SK-N-SH treated with all-trans-retinoic acid at 6 μM for 48 hours (cell line): ENCODE data around the gene MUC16.

ENCODE experiments used
- ATAC-seq: fragments of 200-7000 bp; cut with Tn5 transposase; 3 replicates; pipeline ENCODE4 v1.9.1; 2020; ENCODE audit warnings: mild to moderate bottlenecking, moderate library complexity
- ARNTL ChIP-seq: fragments of 450-650 bp; formaldehyde crosslinking; IDR thresholded peaks from 2 replicates; pipeline ENCODE4 v1.5.0; 2020; ENCODE audit warnings: low read depth, mild to moderate bottlenecking, moderate library complexity, borderline replicate concordance
- BACH2 ChIP-seq: fragments of 250-450 bp; sonication (Bioruptor Pico); IDR thresholded peaks from 2 replicates; pipeline ENCODE4 v1.9.0; 2021; ENCODE audit warnings: mild to moderate bottlenecking, borderline replicate concordance
- CREB5 ChIP-seq: fragments of 250-450 bp; sonication (Bioruptor Pico); IDR thresholded peaks from 2 replicates; pipeline ENCODE4 v1.5.1; 2020; ENCODE audit warnings: low read depth, mild to moderate bottlenecking, moderate library complexity
- CSDC2 ChIP-seq: fragments of 250-450 bp; sonication (Bioruptor Pico); IDR thresholded peaks from 2 replicates; pipeline ENCODE4 v1.5.0; 2020; ENCODE audit warnings: mild to moderate bottlenecking, moderate library complexity
- ESRRG ChIP-seq: fragments of 250-450 bp; sonication (Bioruptor Pico); IDR thresholded peaks from 2 replicates; pipeline ENCODE4 v1.6.1; 2021; ENCODE audit warnings: mild to moderate bottlenecking
- GLIS3 ChIP-seq: fragments of 250-450 bp; sonication (Bioruptor Pico); IDR thresholded peaks from 2 replicates; pipeline ENCODE4 v1.5.0; 2020; ENCODE audit warnings: mild to moderate bottlenecking, moderate library complexity
- ISL1 ChIP-seq: fragments of 250-450 bp; sonication (Bioruptor Pico); IDR thresholded peaks from 2 replicates; pipeline ENCODE4 v2.1.2; 2022; ENCODE audit warnings: mild to moderate bottlenecking, moderate library complexity
- OSR1 ChIP-seq: fragments of 250-450 bp; sonication (Bioruptor Pico); IDR thresholded peaks from 2 replicates; pipeline ENCODE4 v1.8.0; 2022; ENCODE audit warnings: moderate library complexity, mild to moderate bottlenecking, inconsistent platforms
- PATZ1 ChIP-seq: fragments of 250-450 bp; sonication (Bioruptor Pico); IDR thresholded peaks from 2 replicates; pipeline ENCODE4 v1.8.0; 2020; ENCODE audit warnings: mild to moderate bottlenecking, moderate library complexity, borderline replicate concordance
- POU6F1 ChIP-seq: fragments of 250-450 bp; sonication (Bioruptor Pico); IDR thresholded peaks from 2 replicates; pipeline ENCODE4 v1.8.0; 2021; ENCODE audit warnings: low read depth, mild to moderate bottlenecking, moderate library complexity, borderline replicate concordance
- PPARA ChIP-seq: fragments of 250-450 bp; sonication (Bioruptor Pico); IDR thresholded peaks from 2 replicates; pipeline ENCODE4 v1.5.0; 2020; ENCODE audit warnings: mild to moderate bottlenecking, borderline replicate concordance
- RARB ChIP-seq: fragments of 250-450 bp; sonication (Bioruptor Pico); IDR thresholded peaks from 2 replicates; pipeline ENCODE4 v1.8.0; 2021; ENCODE audit warnings: mild to moderate bottlenecking, moderate library complexity
- TCF4 ChIP-seq: fragments of 250-450 bp; sonication (Bioruptor Pico); IDR thresholded peaks from 2 replicates; pipeline ENCODE4 v1.8.0; 2021; ENCODE audit warnings: mild to moderate bottlenecking, moderate library complexity, borderline replicate concordance
- TOX ChIP-seq: fragments of 250-450 bp; sonication (Bioruptor Pico); IDR thresholded peaks from 2 replicates; pipeline ENCODE4 v1.8.0; 2021; ENCODE audit warnings: mild to moderate bottlenecking, moderate library complexity, borderline replicate concordance
- TSHZ2 ChIP-seq: fragments of 250-450 bp; sonication (Bioruptor Pico); IDR thresholded peaks from 2 replicates; pipeline ENCODE4 v1.5.0; 2020; ENCODE audit warnings: mild to moderate bottlenecking, moderate library complexity
- ZC3H10 ChIP-seq: fragments of 250-450 bp; sonication (Bioruptor Pico); IDR thresholded peaks from 2 replicates; pipeline ENCODE4 v1.5.1; 2021; ENCODE audit warnings: mild to moderate bottlenecking, moderate library complexity
- ZFP3 ChIP-seq: fragments of 250-450 bp; sonication (Bioruptor Pico); IDR thresholded peaks from 2 replicates; pipeline ENCODE4 v1.5.0; 2020; ENCODE audit warnings: mild to moderate bottlenecking, moderate library complexity
- ZFP30 ChIP-seq: fragments of 450-650 bp; formaldehyde crosslinking; IDR thresholded peaks from 2 replicates; pipeline ENCODE4 v1.5.0; 2022; ENCODE audit warnings: mild to moderate bottlenecking, moderate library complexity
- ZNF565 ChIP-seq: fragments of 450-650 bp; formaldehyde crosslinking; conservative IDR thresholded peaks from 2 replicates; pipeline ENCODE4 v1.5.0; 2020; ENCODE audit warnings: low read depth, mild to moderate bottlenecking, moderate library complexity
- ZNF70 ChIP-seq: fragments of 450-650 bp; formaldehyde crosslinking; IDR thresholded peaks from 2 replicates; pipeline ENCODE4 v1.5.0; 2020; ENCODE audit warnings: mild to moderate bottlenecking, moderate library complexity
- ZNF8 ChIP-seq: fragments of 450-650 bp; formaldehyde crosslinking; IDR thresholded peaks from 2 replicates; pipeline ENCODE4 v1.5.0; 2020; ENCODE audit warnings: mild to moderate bottlenecking, moderate library complexity

Gene MUC16

GRCh38 chr19:9040131-9040530 is 29.9 kb upstream of the MUC16 start:
- ATAC-seq: 0 out of 3 replicates have a peak, but pooled peaks have one; percentile 24
- TF ChIP-seq GLIS3 (no peak), POU6F1 (CRISPR knock-in tag) (no peak), ISL1 (no peak), TCF4 (no peak), ZNF70 (CRISPR knock-in tag) (no peak), OSR1 (CRISPR knock-in tag) (no peak), PPARA (CRISPR knock-in tag) (no peak), ARNTL (CRISPR knock-in tag) (no peak), ESRRG (no peak), BACH2 (CRISPR knock-in tag) (no peak), CREB5 (no peak), TOX (CRISPR knock-in tag) (no peak)
- TF ChIP-seq, all 23 proteins: peak for 0

- ATAC-seq: no peak
- TF ChIP-seq OSR1 (CRISPR knock-in tag) (no peak), BACH2 (CRISPR knock-in tag) (no peak), TCF4 (no peak), RARB (CRISPR knock-in tag) (no peak), ZNF565 (CRISPR knock-in tag) (no peak), ZNF70 (CRISPR knock-in tag) (no peak), TOX (CRISPR knock-in tag) (no peak), GLIS3 (no peak)
- TF ChIP-seq, all 23 proteins: peak for 0
These were observed 29.5 kb upstream of the MUC16 start for GRCh38 chr19:9039728-9040127.

GRCh38 chr19:9037400-9038062 is 27.3 kb upstream of the MUC16 start:
- no peak for ATAC-seq
- TF ChIP-seq ZFP3 (CRISPR knock-in tag): no peak
- no peak for TF ChIP-seq POU6F1 (CRISPR knock-in tag)
- TF ChIP-seq ZNF70 (CRISPR knock-in tag): no peak

GRCh38 chr19:9032136-9032631 is 22.0 kb upstream of the MUC16 start:
- no peak for ATAC-seq
- TF ChIP-seq ZNF8 (CRISPR knock-in tag): no peak
- no peak for TF ChIP-seq PPARA (CRISPR knock-in tag)
- TF ChIP-seq CSDC2 (CRISPR knock-in tag): no peak
- no peak for TF ChIP-seq PATZ1 (CRISPR knock-in tag)
- TF ChIP-seq ARNTL (CRISPR knock-in tag): no peak
- TF ChIP-seq GLIS3: no peak
- TF ChIP-seq ZFP30: no peak
- no peak for TF ChIP-seq POU6F1 (CRISPR knock-in tag)
- no peak for TF ChIP-seq ZNF565 (CRISPR knock-in tag)
- no peak for TF ChIP-seq BACH2 (CRISPR knock-in tag)
- TF ChIP-seq ISL1: no peak
- TF ChIP-seq TSHZ2: no peak
- TF ChIP-seq ZC3H10 (CRISPR knock-in tag): no peak
- no peak for TF ChIP-seq TOX (CRISPR knock-in tag)
- no peak for TF ChIP-seq CREB5
- TF ChIP-seq ESRRG: no peak
- no peak for TF ChIP-seq TCF4
